ENCODE results near the gene MCM9. TPM values are rescaled to one million over a fixed set of nuclear protein-coding genes. Genes with fewer than 3 reads are reported as not detected.

Gene MCM9
- total RNA-seq, 1 experiment from 2014 or later = 18.6 TPM

DNA sequence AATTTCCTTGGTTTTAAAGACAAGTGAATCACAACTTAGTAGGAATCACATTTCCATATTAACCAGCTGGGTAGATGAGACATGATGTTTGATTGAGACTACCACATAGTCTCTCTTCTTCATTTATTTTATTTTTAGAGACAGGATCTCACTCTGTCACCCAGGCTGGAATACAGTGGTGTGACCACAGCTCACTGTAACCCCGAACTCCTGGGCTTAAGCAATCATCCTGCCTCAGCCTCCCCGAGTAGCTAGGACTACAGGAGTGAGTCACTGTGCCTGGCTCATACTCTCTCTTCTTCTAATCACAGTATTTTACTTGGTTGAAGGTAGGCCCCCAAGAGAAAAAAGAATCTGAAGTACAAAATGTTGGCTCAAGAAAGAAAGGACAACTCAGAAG, 121.2 kb downstream of the MCM9 start:
- H3K4me3 Mint-ChIP-seq = no peak overlapping the region
- Histone ChIP-seq H3K4me2 (ENCODE audit: insufficient read depth, insufficient read length, low read length) (no peak overlapping the region), H2BK5ac (ENCODE audit: insufficient read length, low read length) (no peak overlapping the region), H3K18ac (ENCODE audit: insufficient read length, low read depth, low read length) (no peak overlapping the region), H4K5ac (ENCODE audit: insufficient read length, low read depth, low read length) (no peak overlapping the region), H3K56ac (ENCODE audit: insufficient read length, low read depth, low read length) (no peak overlapping the region), H3K79me1 (ENCODE audit: insufficient read depth, low read depth, low read length, poor library complexity, severe bottlenecking) (no peaks in the 10 kb centered on the region), H3K27me3 (ENCODE audit: insufficient read depth, low read length) (no peaks in the 10 kb centered on the region), H2BK15ac (ENCODE audit: low read depth, low read length) (no peak overlapping the region), H2AFZ (ENCODE audit: low read length) (no peak overlapping the region), H3T11ph (ENCODE audit: low read length) (no peak overlapping the region), H2BK12ac (ENCODE audit: insufficient read length, low read depth, low read length) (no peak overlapping the region), H3K9ac (ENCODE audit: extremely low read depth, insufficient read length, low read length) (no peak overlapping the region), H2BK120ac (ENCODE audit: low read depth, low read length, poor library complexity, severe bottlenecking) (no peak overlapping the region), H2BK20ac (ENCODE audit: low read depth, low read length, poor library complexity, severe bottlenecking) (no peak overlapping the region), H3K27ac (ENCODE audit: insufficient read length, low read depth, low read length) (no peak overlapping the region), H3K23ac (ENCODE audit: insufficient read length, low read depth, low read length) (no peak overlapping the region), H3K4ac (ENCODE audit: low read depth, low read length) (no peak overlapping the region), H3K14ac (ENCODE audit: insufficient read depth, low read length) (no peak overlapping the region), H3K79me2 (ENCODE audit: insufficient read depth, low read length) (no peaks in the 10 kb centered on the region), H3K23me2 (ENCODE audit: insufficient read length, low read depth, low read length, poor library complexity, severe bottlenecking) (no peaks in the 10 kb centered on the region), H4K91ac (ENCODE audit: insufficient read length, low read depth, low read length) (no peak overlapping the region), H2AK5ac (ENCODE audit: insufficient read length, low read length) (no peak overlapping the region), H4K8ac (replicated peaks; ENCODE audit: insufficient read length, low read depth, low read length) (no peak overlapping the region), H3K4me1 (ENCODE audit: insufficient read depth, low read length) (no peaks in the 10 kb centered on the region), H4K20me1 (ENCODE audit: control insufficient read depth, insufficient read depth, insufficient read length) (no peaks in the 10 kb centered on the region), H3K9me3 (ENCODE audit: control insufficient read depth, low read depth, low read length) (no peaks in the 10 kb centered on the region)
- H3K4me1 Mint-ChIP-seq = peaks cover 10 to 15% of the 10 kb centered on the region in 2 experiments
- peaks cover 20 to 31% (median 27%) of the 10 kb centered on the region in 3 experiments for H3K36me3 Mint-ChIP-seq (ENCODE audit: insufficient read depth in 1 of 3, low read depth in 3 of 3)
- TF ChIP-seq, protein P1, sequence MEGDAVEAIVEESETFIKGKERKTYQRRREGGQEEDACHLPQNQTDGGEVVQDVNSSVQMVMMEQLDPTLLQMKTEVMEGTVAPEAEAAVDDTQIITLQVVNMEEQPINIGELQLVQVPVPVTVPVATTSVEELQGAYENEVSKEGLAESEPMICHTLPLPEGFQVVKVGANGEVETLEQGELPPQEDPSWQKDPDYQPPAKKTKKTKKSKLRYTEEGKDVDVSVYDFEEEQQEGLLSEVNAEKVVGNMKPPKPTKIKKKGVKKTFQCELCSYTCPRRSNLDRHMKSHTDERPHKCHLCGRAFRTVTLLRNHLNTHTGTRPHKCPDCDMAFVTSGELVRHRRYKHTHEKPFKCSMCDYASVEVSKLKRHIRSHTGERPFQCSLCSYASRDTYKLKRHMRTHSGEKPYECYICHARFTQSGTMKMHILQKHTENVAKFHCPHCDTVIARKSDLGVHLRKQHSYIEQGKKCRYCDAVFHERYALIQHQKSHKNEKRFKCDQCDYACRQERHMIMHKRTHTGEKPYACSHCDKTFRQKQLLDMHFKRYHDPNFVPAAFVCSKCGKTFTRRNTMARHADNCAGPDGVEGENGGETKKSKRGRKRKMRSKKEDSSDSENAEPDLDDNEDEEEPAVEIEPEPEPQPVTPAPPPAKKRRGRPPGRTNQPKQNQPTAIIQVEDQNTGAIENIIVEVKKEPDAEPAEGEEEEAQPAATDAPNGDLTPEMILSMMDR (conservative IDR thresholded peaks at IDR 0.05) = no peak
- H3K9me3 Mint-ChIP-seq = peaks cover 9 to 13% of the 10 kb centered on the region in 2 experiments; a peak in 4 of 5 replicates
- no peak overlapping the region; a peak in 1 of 7 replicates for H3K27ac Mint-ChIP-seq
- WGBS (ENCODE audit: extremely low coverage, insufficient read length, low lambda C conversion rate) = no CpG with 5 or more reads among the region's 2 CpGs
- H3K27me3 Mint-ChIP-seq (ENCODE audit: low read depth) = no peaks in the 10 kb centered on the region
- no peak for DNase-seq

Data from H9 (cell line).